Neuronal stem cell (in vitro differentiated cells): ENCODE data around the gene GTF2H1.

Experiments used
- DNase-seq: peaks from one replicate; pipeline ENCODE4 v3.0.0-alpha.2; 2013; ENCODE audit warnings: low spot score
- H2AFZ ChIP-seq: one replicate; pipeline ENCODE4 v1.6.1; 2013; ENCODE audit warnings: mild to moderate bottlenecking, low read length, inconsistent platforms
- H2AK5ac ChIP-seq: 2 replicates; pipeline ENCODE4 v1.6.1; 2013; ENCODE audit warnings: low read depth, mild to moderate bottlenecking, inconsistent platforms, low read length, moderate library complexity, mixed read lengths
- H2BK120ac ChIP-seq: 2 replicates; pipeline ENCODE4 v1.6.1; 2013; ENCODE audit warnings: low read depth, mild to moderate bottlenecking, inconsistent platforms, low read length, moderate library complexity, mixed read lengths
- H2BK12ac ChIP-seq: one replicate; pipeline ENCODE4 v1.6.1; 2013; ENCODE audit warnings: low read length, inconsistent platforms
- H2BK15ac ChIP-seq: 2 replicates; pipeline ENCODE4 v1.6.1; 2013; ENCODE audit warnings: mild to moderate bottlenecking, low read length, inconsistent platforms, mixed read lengths
- H2BK5ac ChIP-seq: one replicate; pipeline ENCODE4 v1.6.1; 2013; ENCODE audit warnings: inconsistent platforms, mild to moderate bottlenecking, low read length, moderate library complexity
- H3K14ac ChIP-seq: one replicate; pipeline ENCODE4 v1.6.1; 2013; ENCODE audit warnings: low read length, inconsistent platforms
- H3K18ac ChIP-seq: 2 replicates; pipeline ENCODE4 v1.6.1; 2013; ENCODE audit warnings: low read length, inconsistent platforms
- H3K23ac ChIP-seq: 2 replicates; pipeline ENCODE4 v1.6.1; 2013; ENCODE audit warnings: low read depth, mild to moderate bottlenecking, mixed read lengths, low read length, inconsistent platforms; ENCODE audit not compliant: poor library complexity
- H3K27ac ChIP-seq: replicated peaks from 3 replicates; pipeline ENCODE4 v1.5.1; 2013; ENCODE audit warnings: low read length, inconsistent platforms
- H3K27me3 ChIP-seq, 3 experiments: 2 replicates each; pipeline ENCODE4 v1.6.1; 2013; ENCODE audit warnings: low read length in 3 of 3, mild to moderate bottlenecking in 2 of 3, inconsistent platforms in 1 of 3, low read depth in 1 of 3, mixed read lengths in 1 of 3, moderate library complexity in 1 of 3; ENCODE audit not compliant: control insufficient read depth in 3 of 3, insufficient read depth in 3 of 3
- H3K36me3 ChIP-seq, 2 donors: replicated peaks in 1 of 2; 2 replicates each; pipeline ENCODE4 v1.6.1; 2013; ENCODE audit warnings: low read length in 2 of 2; ENCODE audit not compliant: control insufficient read depth in 2 of 2, insufficient read depth in 2 of 2
- H3K4ac ChIP-seq: 2 replicates; pipeline ENCODE4 v1.6.1; 2013; ENCODE audit warnings: inconsistent platforms, mild to moderate bottlenecking, low read length, moderate library complexity
- H3K4me1 ChIP-seq, 2 donors: 1 replicate in 1 of 2; 2 replicates in 1 of 2; pipeline ENCODE4 v1.6.1; 2013; ENCODE audit warnings: low read length in 2 of 2, low read depth in 1 of 2; ENCODE audit not compliant: control insufficient read depth in 2 of 2, insufficient read depth in 1 of 2
- H3K4me2 ChIP-seq: one replicate; pipeline ENCODE4 v1.6.1; 2013; ENCODE audit warnings: mild to moderate bottlenecking, low read length, inconsistent platforms; ENCODE audit not compliant: insufficient read depth, poor library complexity, severe bottlenecking
- H3K4me3 ChIP-seq, 2 donors: 2 replicates each; pipeline ENCODE4 v1.5.1; 2013; ENCODE audit warnings: low read length in 2 of 2, mild to moderate bottlenecking in 2 of 2, inconsistent platforms in 1 of 2, moderate library complexity in 1 of 2
- H3K79me1 ChIP-seq: one replicate; pipeline ENCODE4 v1.6.1; 2013; ENCODE audit warnings: low read depth, mild to moderate bottlenecking, inconsistent platforms, low read length, moderate library complexity
- H3K9ac ChIP-seq: one replicate; pipeline ENCODE4 v1.6.1; 2013; ENCODE audit warnings: mild to moderate bottlenecking, low read depth, low read length, inconsistent platforms; ENCODE audit not compliant: poor library complexity
- H3K9me3 ChIP-seq, 2 donors: replicated peaks in 1 of 2; 2 replicates each; pipeline versions ENCODE3 to v1.6.1; 2013; ENCODE audit warnings: low read length in 2 of 2, mild to moderate bottlenecking in 2 of 2, inconsistent platforms in 1 of 2, low read depth in 1 of 2, mixed read lengths in 1 of 2, moderate library complexity in 1 of 2; ENCODE audit not compliant: control insufficient read depth in 2 of 2, insufficient read depth in 1 of 2
- H4K8ac ChIP-seq: one replicate; pipeline ENCODE4 v1.6.1; 2013; ENCODE audit warnings: low read depth, mild to moderate bottlenecking, inconsistent platforms, low read length, moderate library complexity
- H4K91ac ChIP-seq: one replicate; pipeline ENCODE4 v1.6.1; 2013; ENCODE audit warnings: low read length, low read depth, mild to moderate bottlenecking, inconsistent platforms; ENCODE audit not compliant: poor library complexity
- WGBS, 2 donors: extraction: QIAGEN DNeasy Blood & Tissue Kit; methylation state at CpG; one replicate each; pipeline ENCODE4 v1.1.7; 2013; ENCODE audit warnings: missing lambda C conversion rate in 2 of 2, mixed read lengths in 1 of 2; ENCODE audit not compliant: insufficient read length in 2 of 2, insufficient replicate concordance in 1 of 2; ENCODE audit errors: extremely low coverage in 2 of 2; 5-methylcytosine and 5-hydroxymethylcytosine counted together

Gene GTF2H1

DNA sequence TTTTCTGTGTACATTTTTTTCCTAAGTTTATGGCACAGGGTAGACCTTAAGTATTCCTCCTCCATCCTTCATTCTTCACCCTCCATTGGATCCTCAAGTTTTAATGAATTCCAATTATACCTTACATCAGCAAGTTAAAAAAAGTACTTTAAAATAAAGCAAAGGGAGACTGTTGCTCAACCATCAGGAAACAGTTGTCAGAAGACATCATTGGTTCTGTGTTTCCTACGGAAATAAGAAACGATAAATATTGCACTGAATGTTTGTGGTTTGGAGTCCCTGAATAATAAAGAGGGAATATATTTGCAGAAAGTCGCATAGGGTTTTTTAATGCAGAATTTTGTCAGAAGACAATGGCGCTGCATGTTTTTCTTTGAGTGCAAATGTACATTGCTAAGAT lies 43.9 kb downstream of the GTF2H1 start:
- Histone ChIP-seq H3K79me1 (no peaks in the 10 kb centered on the region), H3K36me3 (peaks cover 12 to 60% of the 10 kb centered on the region in 2 donors), H2BK5ac (no peak overlapping the region), H3K4me2 (no peak overlapping the region), H3K4ac (no peak overlapping the region), H4K91ac (no peak overlapping the region), H3K4me1 (no peaks in the 10 kb centered on the region), H2BK12ac (no peak overlapping the region), H2BK120ac (no peak overlapping the region), H4K8ac (no peak overlapping the region), H2AFZ (no peak overlapping the region), H3K18ac (no peak overlapping the region), H3K9ac (no peak overlapping the region), H2AK5ac (no peak overlapping the region), H3K27ac (no peak overlapping the region), H3K4me3 (no peak overlapping the region), H3K9me3 (no peaks in the 10 kb centered on the region), H3K27me3 (no peaks in the 10 kb centered on the region), H3K14ac (no peak overlapping the region), H2BK15ac (no peak overlapping the region), H3K23ac (no peak overlapping the region)
- no CpG with 5 or more reads among the region's 4 CpGs for WGBS, 2 donors
- DNase-seq = no peak

DNA sequence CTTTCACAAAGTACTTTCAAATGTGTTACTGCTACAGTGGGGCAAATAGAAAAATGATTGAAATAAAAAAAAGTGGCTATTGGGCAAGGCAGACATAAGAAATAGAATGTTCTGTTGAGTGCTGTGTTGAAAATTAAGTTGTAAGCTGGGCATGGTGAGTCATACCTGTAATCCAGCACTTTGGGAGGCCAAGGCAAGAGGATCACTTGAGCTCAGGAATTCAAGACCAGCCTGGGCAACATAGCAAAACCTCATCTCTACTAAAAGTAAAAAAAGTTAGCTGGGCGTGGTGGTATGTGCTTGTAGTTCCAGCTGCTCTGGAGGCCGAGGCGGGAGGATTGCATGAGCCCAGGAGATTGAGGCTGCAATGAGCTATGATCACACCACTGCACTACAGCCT lies 45.1 kb downstream of the GTF2H1 start:
- Histone ChIP-seq H3K27me3 (no peaks in the 10 kb centered on the region), H3K4me2 (no peak overlapping the region), H3K18ac (no peak overlapping the region), H4K8ac (no peak overlapping the region), H2AFZ (no peak overlapping the region), H3K9me3 (no peaks in the 10 kb centered on the region), H2BK15ac (no peak overlapping the region), H3K36me3 (peaks cover 9 to 48% of the 10 kb centered on the region in 2 donors), H3K9ac (no peak overlapping the region), H2AK5ac (no peak overlapping the region), H2BK120ac (no peak overlapping the region), H3K4ac (no peak overlapping the region), H4K91ac (no peak overlapping the region), H3K23ac (no peak overlapping the region), H2BK5ac (no peak overlapping the region), H3K4me3 (no peak overlapping the region), H3K4me1 (no peaks in the 10 kb centered on the region), H3K79me1 (no peaks in the 10 kb centered on the region), H3K27ac (no peak overlapping the region), H2BK12ac (no peak overlapping the region), H3K14ac (no peak overlapping the region)
- no peak for DNase-seq
- WGBS, 2 donors = no CpG with 5 or more reads among the region's 3 CpGs

DNA sequence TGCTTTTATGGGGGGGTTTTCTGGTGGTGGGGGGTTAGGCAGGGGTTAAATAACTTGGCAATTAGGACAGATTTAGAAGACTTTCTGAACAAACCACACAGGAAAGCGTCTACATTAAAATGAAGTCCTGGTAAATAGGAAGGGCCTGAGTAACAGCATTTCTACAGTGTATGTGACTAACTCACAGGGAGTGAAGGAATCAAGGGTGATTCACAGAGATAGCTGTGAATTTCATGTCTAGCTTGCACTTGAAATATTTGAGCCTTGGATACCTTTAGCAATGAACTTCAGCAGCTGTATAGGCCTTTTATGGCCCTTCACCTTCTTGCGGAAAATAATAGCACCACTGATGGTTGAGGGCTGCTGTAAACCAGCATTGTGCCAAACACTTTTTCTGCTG lies 45.9 kb downstream of the GTF2H1 start:
- Histone ChIP-seq H3K9ac (no peak overlapping the region), H4K8ac (no peak overlapping the region), H3K23ac (no peak overlapping the region), H3K27ac (no peak overlapping the region), H3K4me1 (no peaks in the 10 kb centered on the region), H3K4me2 (no peak overlapping the region), H2AK5ac (no peak overlapping the region), H3K18ac (no peak overlapping the region), H4K91ac (no peak overlapping the region), H2BK15ac (no peak overlapping the region), H3K79me1 (no peaks in the 10 kb centered on the region), H2BK5ac (no peak overlapping the region), H3K27me3 (no peaks in the 10 kb centered on the region), H3K36me3 (peaks cover 7 to 44% of the 10 kb centered on the region in 2 donors), H3K4ac (no peak overlapping the region), H3K14ac (no peak overlapping the region), H3K9me3 (no peaks in the 10 kb centered on the region), H2AFZ (no peak overlapping the region), H2BK120ac (no peak overlapping the region), H3K4me3 (no peak overlapping the region), H2BK12ac (no peak overlapping the region)
- no peak for DNase-seq
- WGBS, 2 donors = no CpG with 5 or more reads among the region's 2 CpGs

GRCh38 chr11:18369398-18369797 lies 47.0 kb downstream of the GTF2H1 start:
- H2BK120ac ChIP-seq = no peak overlapping the region
- WGBS, 2 donors = no CpG with 5 or more reads among the region's 2 CpGs
- DNase-seq = no peak

More at GRCh38 chr11:18369398-18369797, 47.0 kb downstream of the GTF2H1 start:
- Histone ChIP-seq H3K9ac (no peak overlapping the region), H2AK5ac (no peak overlapping the region), H2BK15ac (no peak overlapping the region), H3K14ac (no peak overlapping the region), H2AFZ (no peak overlapping the region), H3K9me3 (no peaks in the 10 kb centered on the region), H3K23ac (no peak overlapping the region), H3K4me1 (no peaks in the 10 kb centered on the region), H3K79me1 (no peaks in the 10 kb centered on the region), H2BK5ac (no peak overlapping the region), H3K4me3 (no peak overlapping the region), H3K4ac (no peak overlapping the region), H3K36me3 (peaks cover 6 to 32% of the 10 kb centered on the region in 2 donors), H3K4me2 (no peak overlapping the region), H2BK12ac (no peak overlapping the region), H4K91ac (no peak overlapping the region), H3K27ac (no peak overlapping the region), H4K8ac (no peak overlapping the region), H3K27me3 (no peaks in the 10 kb centered on the region), H3K18ac (no peak overlapping the region)
